NCI-H82 (cell line): ENCODE data around the gene PLEKHN1.

Source experiments
- DNase-seq: peaks from one replicate; lab custom pipeline; 2025; lab: John Stamatoyannopoulos, UW

The PLEKHN1 gene

DNA sequence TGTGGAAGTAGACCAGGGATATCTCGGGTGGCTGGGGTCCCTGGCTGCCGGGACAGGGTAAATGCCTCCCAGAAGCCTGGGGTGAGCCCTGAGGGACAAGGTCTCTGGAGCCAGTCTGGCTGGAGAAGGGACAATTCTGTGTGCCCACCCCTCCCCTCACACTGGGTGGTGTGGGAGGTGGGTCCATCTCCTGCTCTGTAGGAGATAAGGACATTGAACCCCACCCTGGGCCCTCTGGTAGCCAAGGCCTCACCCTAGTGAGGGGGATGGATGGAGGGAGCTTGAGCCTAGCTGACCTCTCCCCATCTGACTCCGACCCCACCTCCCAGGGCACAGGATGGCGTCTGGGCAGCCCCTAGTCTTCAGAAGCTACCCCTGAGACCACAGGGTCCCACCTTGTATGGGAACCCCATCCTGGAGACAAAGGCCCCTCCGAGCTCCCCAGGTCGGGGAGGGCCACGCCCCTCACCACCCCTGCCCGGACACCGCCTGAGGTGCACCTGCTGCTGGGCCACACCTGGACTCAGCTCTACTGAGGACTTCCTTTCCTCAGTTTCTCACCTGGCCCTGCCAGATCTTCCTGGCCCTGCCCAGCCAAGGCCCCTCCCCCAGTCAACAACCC is 58.0 kb downstream of the PLEKHN1 start:
- DNase-seq, result no peak

DNA sequence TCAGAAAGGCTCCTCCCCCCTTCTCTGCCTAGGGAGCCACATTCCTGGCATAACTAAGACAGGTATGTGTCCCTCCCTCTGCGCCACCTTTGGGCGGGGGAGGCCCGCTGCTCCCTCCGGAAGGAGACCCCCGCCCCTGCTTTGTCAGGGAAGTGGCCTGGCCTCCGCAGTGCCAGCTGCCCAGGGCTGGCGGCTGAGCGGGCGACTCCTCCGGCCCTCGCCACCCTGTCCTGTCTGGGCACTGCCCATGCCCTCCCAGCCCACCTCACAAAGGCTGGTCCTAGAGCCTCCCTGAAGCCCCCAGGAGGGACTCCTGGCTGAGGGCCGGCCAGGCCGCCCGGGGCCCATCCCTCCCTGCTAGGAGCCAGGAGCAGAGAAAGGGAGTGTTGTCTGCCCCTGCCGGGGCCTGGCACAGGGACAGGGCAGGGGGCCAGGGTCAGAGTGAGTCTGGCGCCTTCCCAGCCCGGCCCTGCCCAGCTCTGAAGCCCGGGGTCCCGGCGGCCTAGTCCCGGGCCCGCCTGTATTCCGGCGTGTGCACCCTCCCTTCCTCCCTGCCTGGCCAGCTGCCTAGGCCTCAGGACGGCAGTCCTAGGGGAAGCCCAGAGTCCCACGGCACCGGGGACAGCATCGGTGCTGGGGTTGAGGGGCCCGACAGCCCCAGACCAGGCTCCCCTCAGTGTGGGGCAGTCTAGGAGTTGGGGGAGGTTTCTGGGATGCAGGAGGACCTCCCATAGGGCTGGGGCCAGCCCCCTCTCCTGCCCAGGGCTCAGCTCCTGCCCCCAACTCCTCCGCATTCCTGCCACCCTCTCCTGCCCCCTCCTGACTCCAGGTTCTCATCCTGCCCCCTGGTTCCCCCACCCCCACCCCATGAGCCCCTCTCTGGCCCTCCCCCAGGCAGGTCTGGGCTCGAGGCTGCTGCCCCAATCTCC is 58.8 kb downstream of the PLEKHN1 start:
- DNase-seq, result no peak
